NCI-H1048 (cell line): ENCODE measurements around the gene LSM14B.
"Not testable (repeated sequence)": the region's sequence is repeated elsewhere in the genome, so short reads cannot be mapped to it uniquely, and the experiment has no call there.

Experiments
- DNase-seq: peaks from one replicate; lab custom pipeline; 2025; lab: John Stamatoyannopoulos, UW

Gene LSM14B

DNA sequence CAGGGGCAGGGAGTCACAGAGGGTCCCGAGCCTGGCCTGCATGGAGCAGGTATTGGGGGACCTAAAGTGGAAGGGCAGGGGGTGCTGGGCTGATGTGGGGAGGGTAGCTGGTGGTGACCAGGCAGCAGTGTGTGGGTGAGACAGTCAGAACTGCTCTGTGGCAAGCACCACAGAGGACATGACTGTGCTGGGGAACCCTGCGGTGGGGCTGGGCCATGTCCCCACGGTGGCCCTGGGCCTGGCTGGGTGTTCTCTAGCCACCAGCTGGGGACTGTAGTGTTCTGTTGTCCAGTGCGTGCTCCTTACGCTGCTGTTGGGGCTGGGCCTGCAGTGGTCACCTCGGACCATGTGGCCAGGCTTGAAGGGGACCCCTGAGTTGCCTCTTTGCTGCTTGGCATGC lies 24.9 kb downstream of the LSM14B start:
- no peak for DNase-seq

DNA sequence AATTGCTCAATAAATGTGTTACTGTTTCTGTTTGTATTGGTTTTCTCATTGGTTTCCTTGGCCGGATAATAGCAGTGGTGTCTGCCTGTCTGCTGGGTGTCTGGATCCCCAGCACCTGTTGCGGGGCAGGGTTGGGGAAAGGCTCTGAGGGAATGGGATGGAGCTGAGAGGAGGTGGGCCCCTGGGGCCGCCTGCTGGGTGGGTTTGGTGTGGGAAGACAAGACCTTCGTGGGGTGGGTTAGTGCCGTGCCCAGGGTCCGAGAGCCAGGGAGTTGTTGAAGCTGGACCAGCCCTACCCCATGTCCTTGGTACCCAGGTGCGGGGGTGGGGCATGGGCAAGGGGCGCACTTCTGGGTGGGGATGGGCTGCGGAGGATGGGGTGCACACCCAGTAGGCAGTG lies 25.3 kb downstream of the LSM14B start:
- no peak for DNase-seq

- not testable (repeated sequence) for DNase-seq
Observed at GRCh38 chr20:62148383-62148782, 26.1 kb downstream of the LSM14B start.

DNA sequence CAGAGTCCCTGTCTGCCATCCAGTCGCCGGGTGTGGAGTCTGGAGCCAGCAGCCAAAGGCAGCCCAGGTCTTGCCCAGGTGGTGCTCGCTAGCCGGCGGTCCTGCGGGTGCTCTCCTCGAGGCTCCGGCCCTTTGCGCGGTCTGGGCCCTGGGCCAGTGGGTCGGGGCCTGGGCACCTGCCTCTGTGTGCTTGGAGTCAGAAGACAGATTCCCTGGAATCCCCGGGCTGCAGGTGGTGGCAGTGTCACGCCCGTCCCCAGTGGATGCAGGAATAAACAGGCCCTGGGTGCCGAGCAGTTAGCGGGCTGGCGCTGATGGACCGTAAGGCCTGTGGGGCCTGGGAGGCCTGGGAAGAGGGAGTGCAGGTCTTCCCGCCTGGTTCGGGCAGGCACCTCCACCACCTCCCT lies 26.6 kb downstream of the LSM14B start:
- no peak for DNase-seq

DNA sequence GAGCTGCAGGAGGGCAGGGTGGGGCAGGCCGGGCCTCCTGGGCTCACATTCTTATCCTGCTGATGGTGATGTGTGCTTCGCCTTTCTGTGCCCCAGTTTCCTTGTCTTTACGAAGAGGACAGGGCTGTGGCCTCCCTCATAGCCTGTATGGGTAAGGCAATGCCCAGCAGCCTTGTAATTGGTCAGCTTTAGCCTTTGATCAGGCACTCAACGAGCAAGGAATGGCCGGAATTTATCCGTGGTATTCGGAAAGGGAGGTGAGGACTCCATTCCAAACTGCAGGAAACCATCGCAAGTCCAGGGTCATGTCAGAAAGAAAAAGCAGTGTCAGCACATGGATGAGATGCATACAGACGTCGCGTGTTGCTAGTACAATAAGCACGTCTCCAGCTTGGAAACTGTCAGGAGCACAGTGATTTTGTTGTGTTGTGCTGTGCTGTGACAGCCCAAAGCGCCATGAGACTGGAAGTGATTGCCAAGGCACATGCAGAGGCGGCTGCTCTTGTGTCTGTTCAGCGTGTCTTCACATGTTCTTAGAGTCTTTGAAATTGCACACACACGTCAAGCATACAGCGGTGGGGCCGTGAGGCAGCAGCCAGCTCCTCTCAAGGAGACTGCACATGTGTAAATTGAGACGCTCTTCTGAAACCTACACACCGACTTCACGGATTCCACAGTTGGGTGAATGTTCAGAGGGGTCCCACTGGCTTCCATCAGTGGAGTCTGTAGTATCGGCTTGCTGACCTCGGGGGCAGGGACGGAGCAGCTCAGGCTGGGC lies 27.4 kb downstream of the LSM14B start:
- DNase-seq, result no peak

- DNase-seq, result no peak
Observed at GRCh38 chr20:62150310-62150575, 28.0 kb downstream of the LSM14B start.

DNA sequence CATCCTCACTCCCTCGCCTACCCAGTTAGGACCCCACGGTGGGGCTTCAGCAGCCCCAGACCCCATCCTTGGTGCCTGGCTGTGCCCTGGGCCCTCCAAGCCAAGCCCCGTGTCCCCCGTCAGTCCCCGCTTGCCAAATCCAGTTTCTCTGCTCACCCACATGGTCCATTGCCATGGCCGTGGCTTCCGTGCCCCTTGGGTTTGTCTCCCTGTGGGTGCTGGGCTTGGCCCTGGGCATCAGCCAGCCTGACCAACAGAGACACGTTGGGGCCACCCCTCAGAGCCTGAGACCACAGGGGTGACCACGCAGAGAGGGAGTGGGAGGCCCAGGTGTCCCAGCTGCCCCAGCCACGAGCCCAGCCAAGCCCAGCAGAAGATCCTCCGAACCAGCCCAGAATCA lies 28.9 kb downstream of the LSM14B start:
- DNase-seq, result no peak

DNA sequence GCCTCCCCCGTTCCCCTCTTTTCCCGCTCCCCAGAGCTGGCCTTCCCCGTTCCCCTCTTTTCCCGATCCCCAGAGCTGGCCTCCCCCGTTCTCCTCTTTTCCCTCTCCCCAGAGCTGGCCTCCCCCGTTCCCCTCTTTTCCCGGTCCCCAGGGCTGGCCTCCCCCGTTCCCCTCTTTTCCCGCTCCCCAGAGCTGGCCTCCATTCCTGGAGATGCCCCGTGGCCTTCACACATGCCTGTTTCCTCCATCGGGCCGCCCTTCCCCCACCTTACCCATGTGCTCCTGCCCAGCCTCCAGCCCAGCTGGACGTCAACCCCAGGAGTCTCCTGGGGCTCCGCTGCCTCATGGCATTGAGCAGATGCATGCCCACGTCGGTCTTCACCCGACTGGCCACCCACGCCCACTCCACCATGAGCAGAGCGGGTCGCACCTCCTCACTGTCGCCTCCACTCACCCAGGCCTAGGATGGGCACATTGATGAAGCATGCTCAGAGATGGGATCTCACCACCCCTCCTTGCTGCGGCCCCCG lies 29.6 kb downstream of the LSM14B start:
- no peak for DNase-seq

- DNase-seq, result no peak
Observed at GRCh38 chr20:62155428-62156253, 33.4 kb downstream of the LSM14B start.

DNA sequence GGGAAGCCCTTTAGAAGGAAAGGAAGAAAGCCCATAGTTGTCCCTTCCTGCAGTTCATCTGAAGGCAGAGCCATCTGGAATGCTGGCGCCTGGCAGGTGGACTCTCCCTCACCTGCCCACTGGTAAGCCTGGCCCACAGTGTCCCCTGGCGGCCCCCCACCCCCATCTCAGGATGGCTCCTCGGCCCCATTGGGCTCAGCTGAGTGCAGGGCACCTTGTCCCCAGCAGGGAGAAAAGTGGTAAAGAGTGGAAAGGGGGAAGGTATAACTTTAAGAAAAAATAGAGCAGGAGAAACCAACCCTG lies 33.9 kb downstream of the LSM14B start:
- no peak for DNase-seq

GRCh38 chr20:62156592-62157386 lies 34.5 kb downstream of the LSM14B start:
- DNase-seq, result no peak

- DNase-seq, result no peak
Observed at GRCh38 chr20:62157387-62158087, 35.3 kb downstream of the LSM14B start.

DNA sequence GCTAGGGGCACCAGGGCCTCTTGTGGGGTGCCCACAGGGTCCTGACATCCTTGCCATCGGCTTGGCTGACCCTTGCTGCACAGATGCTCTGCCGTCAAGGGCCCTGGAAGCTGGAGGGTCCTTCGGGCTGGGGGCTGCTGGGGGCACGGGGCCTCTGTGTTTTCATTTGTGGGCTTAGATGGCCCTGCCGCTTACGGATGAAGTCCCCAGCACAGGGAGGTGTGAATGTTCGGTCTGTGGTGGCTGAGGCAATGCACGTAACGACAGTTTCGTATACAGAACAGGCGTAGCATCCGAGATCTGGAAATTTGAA lies 35.8 kb downstream of the LSM14B start:
- no peak for DNase-seq

DNA sequence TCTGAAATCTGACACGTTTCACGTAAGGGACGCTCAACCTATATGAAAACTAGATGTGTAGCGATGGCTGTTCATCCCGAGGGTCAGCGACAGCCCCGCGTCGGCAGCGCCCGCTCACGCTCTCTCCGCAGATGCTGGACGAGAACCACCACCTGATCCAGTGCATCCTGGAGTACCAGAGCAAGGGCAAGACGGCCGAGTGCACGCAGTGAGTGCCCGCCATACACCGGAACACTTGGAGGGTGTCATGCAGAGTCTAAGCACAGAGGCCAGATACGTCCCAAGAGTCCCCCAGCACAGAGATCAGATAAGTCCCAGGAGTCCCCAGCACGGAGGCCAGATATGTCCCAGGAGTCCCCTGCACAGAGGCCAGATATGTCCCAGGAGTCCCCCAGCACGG lies 36.3 kb downstream of the LSM14B start:
- DNase-seq, result no peak

GRCh38 chr20:62159052-62159451 lies 36.8 kb downstream of the LSM14B start:
- DNase-seq, result no peak

- DNase-seq, result no peak
Observed at GRCh38 chr20:62159839-62160238, 37.6 kb downstream of the LSM14B start.

DNA sequence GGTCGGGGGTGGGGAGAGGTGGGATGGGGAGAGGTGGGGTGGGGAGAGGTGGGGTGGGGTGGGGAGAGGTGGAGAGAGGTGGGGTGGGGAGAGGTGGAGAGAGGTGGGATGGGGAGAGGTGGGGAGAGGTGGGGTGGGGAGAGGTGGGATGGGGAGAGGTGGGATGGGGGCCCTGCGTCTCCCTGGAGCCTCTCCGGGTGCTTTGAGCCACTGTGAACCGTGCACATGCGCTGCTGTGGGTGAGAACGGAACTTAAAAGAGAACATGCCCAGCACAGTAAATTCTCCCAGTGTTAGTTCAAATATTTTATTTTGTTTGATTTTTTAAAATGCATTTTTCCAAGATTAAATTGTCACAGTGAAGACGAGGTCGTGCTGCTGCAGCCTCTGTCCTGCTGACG lies 38.0 kb downstream of the LSM14B start:
- no peak for DNase-seq

- no peak for DNase-seq
Observed at GRCh38 chr20:62160876-62161275, 38.6 kb downstream of the LSM14B start.

DNA sequence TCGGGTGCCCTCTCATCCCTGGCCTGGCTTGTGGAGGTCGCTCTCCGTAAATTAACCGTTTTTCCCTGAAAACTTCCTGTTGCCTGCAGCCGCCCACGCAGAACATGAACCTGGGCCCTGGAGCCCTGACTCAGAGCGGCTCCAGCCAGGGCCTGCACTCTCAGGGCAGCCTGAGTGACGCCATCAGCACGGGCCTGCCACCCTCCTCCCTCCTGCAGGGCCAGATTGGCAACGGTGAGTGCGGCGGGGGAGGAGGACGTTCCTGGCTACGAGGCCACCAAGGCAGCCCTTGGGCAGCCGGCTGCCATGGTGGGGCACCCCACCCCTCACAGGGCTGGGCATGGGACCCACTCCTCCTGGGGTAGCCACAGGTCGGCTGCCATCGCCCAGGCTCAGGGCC lies 39.1 kb downstream of the LSM14B start:
- no peak for DNase-seq

- no peak for DNase-seq
Observed at GRCh38 chr20:62162765-62163484, 40.6 kb downstream of the LSM14B start.

DNA sequence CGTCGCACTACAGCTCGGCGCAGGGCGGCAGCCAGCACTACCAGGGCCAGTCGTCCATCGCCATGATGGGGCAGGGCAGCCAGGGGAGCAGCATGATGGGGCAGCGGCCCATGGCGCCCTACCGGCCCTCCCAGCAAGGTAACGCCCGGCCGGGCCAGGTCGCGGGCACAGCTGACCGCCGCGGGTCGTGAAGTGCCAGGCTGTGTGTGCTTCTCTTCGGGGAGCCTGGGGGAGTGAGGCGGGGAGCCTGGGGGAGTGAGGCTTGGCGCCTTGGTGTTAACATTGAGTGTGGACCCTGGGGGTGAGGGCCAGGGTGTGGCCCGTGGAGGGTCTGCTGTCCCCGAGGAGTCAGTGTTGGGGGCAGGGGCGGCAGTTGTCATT lies 41.2 kb downstream of the LSM14B start:
- no peak for DNase-seq
